SK-N-SH (cell line): Measurements from ENCODE around the gene ATXN10. TPM values are rescaled to one million over a fixed set of nuclear protein-coding genes. Genes with fewer than 3 reads are reported as not detected.

ENCODE experiments used
- CTCF ChIA-PET: fragments of 300-600, 350-600 bp; formaldehyde crosslinking; extraction: SDS; loops from one replicate; lab custom pipeline; 2021; lab: Yijun Ruan, JAX
- POLR2A ChIA-PET: fragments of 350-600 bp; sonication (Branson Sonifier 250); formaldehyde crosslinking; extraction: SDS; loops from one replicate; lab custom pipeline; 2020; ENCODE audit warnings: antibody characterized with exemption, inconsistent platforms; lab: Yijun Ruan, JAX
- DNase-seq: peaks from one replicate; pipeline ENCODE4 v3.0.0; 2012
- H2AFZ ChIP-seq: fragments of 200-600 bp; sonication (generic); 2 replicates; pipeline ENCODE4 v1.8.1; 2016; ENCODE audit warnings: antibody characterized with exemption, mild to moderate bottlenecking, low read depth
- H3F3A ChIP-seq: fragments of 200-600 bp; sonication (generic); replicated peaks from 2 replicates; pipeline ENCODE3; 2016; ENCODE audit warnings: antibody characterized with exemption, mild to moderate bottlenecking; ENCODE audit not compliant: insufficient read depth
- H3K27ac ChIP-seq, 2 experiments: fragments of 200-500 bp in 1 of 2; fragments of 200-600 bp in 1 of 2; sonication (Bioruptor generic) in 1 of 2; sonication (generic), shearing (Covaris generic) in 1 of 2; 2 replicates each; pipeline versions ENCODE4 v1.5.1 to v1.6.1; 2014 to 2016; ENCODE audit warnings: low read depth in 2 of 2, inconsistent platforms in 1 of 2, low read length in 1 of 2, mild to moderate bottlenecking in 1 of 2, mixed read lengths in 1 of 2
- H3K27me3 ChIP-seq: fragments of 200-600 bp; sonication (generic), shearing (Covaris generic); 2 replicates; pipeline ENCODE4 v1.6.1; 2016; ENCODE audit warnings: mixed run types; ENCODE audit not compliant: insufficient read depth
- H3K36me3 ChIP-seq, 2 experiments: fragments of 200-500 bp in 1 of 2; fragments of 200-600 bp in 1 of 2; sonication (Bioruptor generic) in 1 of 2; sonication (generic) in 1 of 2; replicated peaks in 1 of 2; 2 replicates each; pipeline versions ENCODE3 to v1.5.1; 2014 to 2016; ENCODE audit warnings: low read length in 1 of 2, mild to moderate bottlenecking in 1 of 2; ENCODE audit not compliant: insufficient read depth in 2 of 2, control insufficient read depth in 1 of 2
- H3K4me1 ChIP-seq, 2 experiments: fragments of 200-500 bp in 1 of 2; fragments of 200-600 bp in 1 of 2; sonication (Bioruptor generic) in 1 of 2; sonication (generic), shearing (Covaris generic) in 1 of 2; 2 replicates each; pipeline versions ENCODE4 v1.5.1 to v1.6.1; 2014 to 2016; ENCODE audit warnings: low read depth in 1 of 2, low read length in 1 of 2, mixed run types in 1 of 2; ENCODE audit not compliant: insufficient read depth in 2 of 2, control insufficient read depth in 1 of 2
- H3K4me2 ChIP-seq: fragments of 200-600 bp; sonication (generic), shearing (Covaris generic); 2 replicates; pipeline ENCODE4 v1.6.1; 2017; ENCODE audit warnings: mixed run types
- H3K4me3 ChIP-seq, 2 experiments: fragments of 200-500 bp in 1 of 2; fragments of 200-600 bp in 1 of 2; sonication (Bioruptor generic) in 1 of 2; sonication (generic), shearing (Covaris generic) in 1 of 2; 2 replicates each; pipeline versions ENCODE4 v1.5.1 to v1.8.1; 2014 to 2016; ENCODE audit warnings: low read depth in 2 of 2, inconsistent platforms in 1 of 2, low read length in 1 of 2, mild to moderate bottlenecking in 1 of 2, mixed read lengths in 1 of 2, moderate library complexity in 1 of 2
- H3K79me2 ChIP-seq: fragments of 200-600 bp; sonication (generic); 2 replicates; pipeline ENCODE4 v1.8.1; 2017; ENCODE audit warnings: mild to moderate bottlenecking; ENCODE audit not compliant: insufficient read depth
- H3K9ac ChIP-seq: fragments of 200-600 bp; sonication (generic); 2 replicates; pipeline ENCODE4 v1.6.1; 2017; ENCODE audit warnings: mixed run types
- H3K9me2 ChIP-seq: fragments of 200-600 bp; sonication (generic); 2 replicates; pipeline ENCODE4 v1.6.1; 2017; ENCODE audit warnings: mixed run types
- H3K9me3 ChIP-seq: fragments of 200-600 bp; sonication (generic); 2 replicates; pipeline ENCODE4 v1.6.1; 2017; ENCODE audit warnings: mixed run types, mild to moderate bottlenecking, moderate library complexity
- H4K20me1 ChIP-seq: fragments of 200-600 bp; sonication (generic); 2 replicates; pipeline ENCODE4 v1.6.1; 2017; ENCODE audit warnings: mild to moderate bottlenecking, mixed run types; ENCODE audit not compliant: insufficient read depth
- CHD2 ChIP-seq: fragments of 150-350 bp; IDR thresholded peaks from 2 replicates; pipeline ENCODE4 v1.6.1; 2018; ENCODE audit warnings: low read length; ENCODE audit not compliant: partially characterized antibody
- CTCF ChIP-seq: fragments of 200-600 bp; sonication (generic); IDR thresholded peaks from 2 replicates; pipeline ENCODE4 v1.6.1; 2017; ENCODE audit warnings: antibody characterized with exemption, mild to moderate bottlenecking, moderate library complexity
- ELF1 ChIP-seq: IDR thresholded peaks from 2 replicates; pipeline ENCODE4 v1.4.0; 2012
- EP300 ChIP-seq, 2 experiments: IDR thresholded peaks; 2 replicates each; pipeline versions ENCODE4 v1.4.0 to v1.6.1; 2012; ENCODE audit warnings: borderline replicate concordance in 1 of 2, low read depth in 1 of 2, low read length in 1 of 2
- FOXJ3 ChIP-seq: sonication (generic); formaldehyde crosslinking; IDR thresholded peaks from 2 replicates; pipeline ENCODE4 v1.5.1; 2020; ENCODE audit warnings: mild to moderate bottlenecking, missing genetic modification reagents
- FOXM1 ChIP-seq: IDR thresholded peaks from 2 replicates; pipeline ENCODE4 v1.4.0; 2012; ENCODE audit warnings: low read depth, mild to moderate bottlenecking
- GATA2 ChIP-seq: sonication (generic); formaldehyde crosslinking; IDR thresholded peaks from 2 replicates; pipeline ENCODE4 v1.5.0; 2020; ENCODE audit warnings: mild to moderate bottlenecking, missing genetic modification reagents
- IRF3 ChIP-seq: fragments of 150-350 bp; IDR thresholded peaks from 2 replicates; pipeline ENCODE4 v1.6.1; 2016; ENCODE audit warnings: mild to moderate bottlenecking, low read depth, low read length
- JUND ChIP-seq: IDR thresholded peaks from 2 replicates; pipeline ENCODE4 v1.4.0; 2012
- MAX ChIP-seq: IDR thresholded peaks from 2 replicates; pipeline ENCODE4 v1.4.0; 2012; ENCODE audit warnings: low read depth
- NFIC ChIP-seq: IDR thresholded peaks from 2 replicates; pipeline ENCODE4 v1.4.0; 2012; ENCODE audit warnings: borderline replicate concordance
- NRF1 ChIP-seq: IDR thresholded peaks from 2 replicates; pipeline ENCODE4 v1.6.1; 2012; ENCODE audit warnings: low read depth, mild to moderate bottlenecking, low read length
- RAD21 ChIP-seq: IDR thresholded peaks from 2 replicates; pipeline ENCODE4 v1.6.1; 2012; ENCODE audit warnings: mild to moderate bottlenecking, low read length
- RXRA ChIP-seq: IDR thresholded peaks from 2 replicates; pipeline ENCODE4 v1.4.0; 2012; ENCODE audit warnings: low read depth, mild to moderate bottlenecking, borderline replicate concordance
- SMC3 ChIP-seq: IDR thresholded peaks from 2 replicates; pipeline ENCODE4 v1.6.1; 2012; ENCODE audit warnings: low read depth, low read length, improper control_type of control experiment
- TAF1 ChIP-seq: IDR thresholded peaks from 2 replicates; pipeline ENCODE4 v1.6.1; 2012; ENCODE audit warnings: low read depth, mild to moderate bottlenecking, low read length, moderate library complexity, borderline replicate concordance
- USF1 ChIP-seq: IDR thresholded peaks from 2 replicates; pipeline ENCODE4 v1.4.0; 2012; ENCODE audit warnings: low read depth, borderline replicate concordance
- USF2 ChIP-seq: fragments of 150-350 bp; IDR thresholded peaks from 2 replicates; pipeline ENCODE4 v1.6.1; 2017; ENCODE audit warnings: antibody characterized with exemption, low read length, low read depth, borderline replicate concordance
- ZBTB33 ChIP-seq: IDR thresholded peaks from 2 replicates; pipeline ENCODE4 v1.4.0; 2012; ENCODE audit warnings: low read depth, borderline replicate concordance
- WGBS: methylation state at CpG from one replicate; pipeline ENCODE4 v1.1.6; 2017; ENCODE audit warnings: low lambda C conversion rate; 5-methylcytosine and 5-hydroxymethylcytosine counted together
- polyA plus RNA-seq, 3 experiments: library from polyadenylated mRNA; depleted of rRNA; stranded (reverse); fragments of >200 nt; gene quantifications; 2 replicates each; pipeline ENCODE4 v1.2.3, GENCODE V29; 2012

The ATXN10 gene
- polyA plus RNA-seq, 1 of the 3 experiments (the other 2 are of a cell fraction) = 202 TPM

GRCh38 chr22:45651931-45652528 lies 19.6 kb upstream of the ATXN10 start:
- Histone ChIP-seq H3K9ac (no peak overlapping the region), H3K4me3 (no peak overlapping the region), H2AFZ (no peak overlapping the region), H3K9me3 (no peaks in the 10 kb centered on the region), H3K4me1 (peaks cover 0 to 4% of the 10 kb centered on the region in 2 experiments; a peak in 1 of 4 replicates), H3K27ac (no peak overlapping the region), H3K4me2 (no peak overlapping the region), H3K36me3 (no peaks in the 10 kb centered on the region), H3F3A (no peaks in the 10 kb centered on the region), H3K9me2 (no peaks in the 10 kb centered on the region), H3K27me3 (no peaks in the 10 kb centered on the region), H3K79me2 (no peaks in the 10 kb centered on the region), H4K20me1 (no peaks in the 10 kb centered on the region)
- ChIA-PET CTCF (interaction anchor here (0.9 to 1.7 kb wide), 8 partner anchors 10 to 354 kb away, joined by 3 to 5 read pairs (median 3); no protein-coding TSS in a partner anchor), POLR2A (no interaction called here)
- no peak for DNase-seq
- 98% methylated on average over 11 of the region's 11 CpGs for WGBS
- TF ChIP-seq NRF1 (no peak), CTCF (no peak), RXRA (no peak), IRF3 (no peak), USF1 (no peak), JUND (no peak)

- H3K36me3 ChIP-seq = no peaks in the 10 kb centered on the region
- ChIA-PET POLR2A (no interaction called here), CTCF (interaction anchor here (1.2 to 2.6 kb wide), 3 partner anchors 9 to 210 kb away, joined by 3 to 9 read pairs (median 7); no protein-coding TSS in a partner anchor)
- H3F3A ChIP-seq = no peaks in the 10 kb centered on the region
- no peaks in the 10 kb centered on the region for H3K9me3 ChIP-seq
- H3K9ac ChIP-seq = no peak overlapping the region
- no peaks in the 10 kb centered on the region for H3K9me2 ChIP-seq
- H2AFZ ChIP-seq = no peak overlapping the region
- H3K4me2 ChIP-seq = no peak overlapping the region
- WGBS = 100% methylated on average over 2 of the region's 2 CpGs
- peaks cover 0 to 4% of the 10 kb centered on the region in 2 experiments; a peak in 1 of 4 replicates for H3K4me1 ChIP-seq
- DNase-seq = no peak
- H3K4me3 ChIP-seq = no peak overlapping the region
- H3K27ac ChIP-seq = no peak overlapping the region
- no peaks in the 10 kb centered on the region for H4K20me1 ChIP-seq
- H3K79me2 ChIP-seq = no peaks in the 10 kb centered on the region
- H3K27me3 ChIP-seq = no peaks in the 10 kb centered on the region
- no peak for TF ChIP-seq USF2
- TF ChIP-seq RAD21 = no peak
- TF ChIP-seq FOXM1 = no peak
- TF ChIP-seq TAF1 = no peak
- TF ChIP-seq MAX = no peak
- no peak for TF ChIP-seq FOXJ3 (CRISPR knock-in tag)
- TF ChIP-seq ZBTB33 = no peak
- no peak for TF ChIP-seq JUND
- TF ChIP-seq SMC3 = no peak
- TF ChIP-seq ELF1 = no peak
- no peak for TF ChIP-seq CHD2
- no peak for TF ChIP-seq NFIC
- no peak for TF ChIP-seq EP300 (IDR thresholded peaks at IDR 0.05; ENCODE audit: borderline replicate concordance in 1 of 2, low read depth in 1 of 2, low read length in 1 of 2)
- no peak for TF ChIP-seq USF1
- TF ChIP-seq GATA2 (CRISPR knock-in tag) = no peak
Measured at GRCh38 chr22:45656577-45656976, 15.1 kb upstream of the ATXN10 start.
